ENCODE measurements around the gene DSEL. TPM values are rescaled to one million over a fixed set of nuclear protein-coding genes. Genes with fewer than 3 reads are reported as not detected.

Gene DSEL
- total RNA-seq, 1 donor from 2014 or later: 6.2 TPM

DNA sequence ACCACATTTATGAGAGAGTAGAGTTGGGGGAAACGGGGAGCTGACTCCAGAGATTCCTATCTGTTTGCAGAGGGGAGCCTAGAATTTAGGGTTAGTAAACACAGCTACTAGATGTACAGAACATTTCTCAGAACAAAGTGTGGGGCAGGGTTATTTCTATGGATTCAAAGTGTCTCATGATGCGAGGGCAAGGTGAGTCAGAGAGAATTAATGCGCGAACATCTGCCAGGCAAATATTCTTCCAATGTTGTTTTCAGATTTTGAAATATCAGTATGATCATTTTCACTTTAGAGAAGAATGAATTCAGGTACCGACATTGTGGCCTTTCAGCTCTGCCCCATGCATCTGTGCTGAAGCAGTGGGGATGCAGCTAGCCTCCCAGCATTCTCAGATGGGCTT is 2.0 kb upstream of the DSEL start:
- no peak for DNase-seq (ENCODE audit: low spot score, unreplicated experiment)
- no peaks in the 10 kb centered on the region for H3K36me3 Mint-ChIP-seq (ENCODE audit: insufficient read depth)
- TF ChIP-seq, protein P1, sequence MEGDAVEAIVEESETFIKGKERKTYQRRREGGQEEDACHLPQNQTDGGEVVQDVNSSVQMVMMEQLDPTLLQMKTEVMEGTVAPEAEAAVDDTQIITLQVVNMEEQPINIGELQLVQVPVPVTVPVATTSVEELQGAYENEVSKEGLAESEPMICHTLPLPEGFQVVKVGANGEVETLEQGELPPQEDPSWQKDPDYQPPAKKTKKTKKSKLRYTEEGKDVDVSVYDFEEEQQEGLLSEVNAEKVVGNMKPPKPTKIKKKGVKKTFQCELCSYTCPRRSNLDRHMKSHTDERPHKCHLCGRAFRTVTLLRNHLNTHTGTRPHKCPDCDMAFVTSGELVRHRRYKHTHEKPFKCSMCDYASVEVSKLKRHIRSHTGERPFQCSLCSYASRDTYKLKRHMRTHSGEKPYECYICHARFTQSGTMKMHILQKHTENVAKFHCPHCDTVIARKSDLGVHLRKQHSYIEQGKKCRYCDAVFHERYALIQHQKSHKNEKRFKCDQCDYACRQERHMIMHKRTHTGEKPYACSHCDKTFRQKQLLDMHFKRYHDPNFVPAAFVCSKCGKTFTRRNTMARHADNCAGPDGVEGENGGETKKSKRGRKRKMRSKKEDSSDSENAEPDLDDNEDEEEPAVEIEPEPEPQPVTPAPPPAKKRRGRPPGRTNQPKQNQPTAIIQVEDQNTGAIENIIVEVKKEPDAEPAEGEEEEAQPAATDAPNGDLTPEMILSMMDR (IDR thresholded peaks at IDR 0.05; ENCODE audit: unreplicated experiment): no peak
- no peak overlapping the region for H3K27ac Mint-ChIP-seq
- peaks cover 27% of the 10 kb centered on the region for H3K27me3 Mint-ChIP-seq
- no peaks in the 10 kb centered on the region for H3K9me3 Mint-ChIP-seq (ENCODE audit: low read depth)
- no peak overlapping the region for H3K4me3 Mint-ChIP-seq (ENCODE audit: low read depth)
- H3K4me1 Mint-ChIP-seq (ENCODE audit: low read depth): peaks cover 16% of the 10 kb centered on the region

DNA sequence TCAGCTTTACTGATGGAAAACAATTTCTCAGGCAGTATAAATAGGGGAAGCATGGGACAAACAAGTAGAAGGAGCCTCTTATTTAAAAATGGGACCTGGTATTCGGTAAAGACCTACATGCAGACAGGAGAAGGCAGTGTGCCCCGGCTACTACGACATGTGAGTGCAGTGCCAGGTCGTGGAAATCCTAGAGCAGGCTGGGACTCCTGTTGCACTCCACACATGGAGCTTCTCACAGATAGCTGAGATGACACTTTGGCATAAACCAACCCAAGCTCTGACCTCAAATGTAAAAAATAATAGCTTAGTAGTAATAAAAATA is 885 bp upstream of the DSEL start:
- Mint-ChIP-seq H3K27me3 (peaks cover 27% of the 10 kb centered on the region), H3K4me1 (ENCODE audit: low read depth) (peaks cover 16% of the 10 kb centered on the region), H3K4me3 (ENCODE audit: low read depth) (peak overlapping the region; percentile 97), H3K36me3 (ENCODE audit: insufficient read depth) (no peaks in the 10 kb centered on the region), H3K9me3 (ENCODE audit: low read depth) (no peaks in the 10 kb centered on the region), H3K27ac (peak overlapping the region; percentile 78)
- TF ChIP-seq, protein P1 (IDR thresholded peaks at IDR 0.05; ENCODE audit: unreplicated experiment): no peak
- DNase-seq (ENCODE audit: low spot score, unreplicated experiment): no peak

DNA sequence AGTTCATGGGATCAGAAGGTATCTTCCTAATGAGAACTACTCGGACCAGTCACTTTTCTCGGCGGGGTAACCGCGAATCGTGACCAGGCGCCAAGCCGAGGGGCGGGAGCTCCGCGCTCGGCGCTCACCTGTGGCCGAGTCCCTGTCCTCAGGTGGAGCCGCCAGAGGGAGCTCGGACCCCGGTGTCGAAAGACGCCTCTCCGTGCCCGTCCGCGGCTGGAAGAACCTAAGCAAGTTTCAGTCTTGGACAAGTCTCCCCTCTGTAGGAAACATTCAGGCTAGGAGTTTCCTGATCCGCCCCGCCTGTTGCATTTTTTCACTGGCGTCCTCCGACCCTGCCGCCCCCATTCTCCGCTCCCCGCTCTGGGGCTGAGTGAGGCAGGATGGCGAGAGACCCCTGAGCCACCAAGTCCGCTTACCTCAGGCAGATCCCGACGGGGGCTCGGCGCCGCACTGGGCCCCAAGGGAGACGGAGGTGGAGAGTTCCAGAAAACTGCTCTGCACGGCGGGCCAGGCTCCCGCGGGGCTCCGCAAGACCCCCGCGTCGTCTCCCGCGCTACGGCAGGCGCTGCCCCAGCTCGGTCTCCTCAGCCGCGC is 480 bp downstream of the DSEL start:
- peak; percentile 83 for DNase-seq (ENCODE audit: low spot score, unreplicated experiment)
- TF ChIP-seq, protein P1 (IDR thresholded peaks at IDR 0.05; ENCODE audit: unreplicated experiment): peak; percentile 83
- peaks cover 27% of the 10 kb centered on the region for H3K27me3 Mint-ChIP-seq
- H3K4me1 Mint-ChIP-seq (ENCODE audit: low read depth): peaks cover 16% of the 10 kb centered on the region
- H3K4me3 Mint-ChIP-seq (ENCODE audit: low read depth): peak overlapping the region; percentile 97
- H3K36me3 Mint-ChIP-seq (ENCODE audit: insufficient read depth): no peaks in the 10 kb centered on the region
- H3K27ac Mint-ChIP-seq: peak overlapping the region; percentile 96
- H3K9me3 Mint-ChIP-seq (ENCODE audit: low read depth): no peaks in the 10 kb centered on the region

DNA sequence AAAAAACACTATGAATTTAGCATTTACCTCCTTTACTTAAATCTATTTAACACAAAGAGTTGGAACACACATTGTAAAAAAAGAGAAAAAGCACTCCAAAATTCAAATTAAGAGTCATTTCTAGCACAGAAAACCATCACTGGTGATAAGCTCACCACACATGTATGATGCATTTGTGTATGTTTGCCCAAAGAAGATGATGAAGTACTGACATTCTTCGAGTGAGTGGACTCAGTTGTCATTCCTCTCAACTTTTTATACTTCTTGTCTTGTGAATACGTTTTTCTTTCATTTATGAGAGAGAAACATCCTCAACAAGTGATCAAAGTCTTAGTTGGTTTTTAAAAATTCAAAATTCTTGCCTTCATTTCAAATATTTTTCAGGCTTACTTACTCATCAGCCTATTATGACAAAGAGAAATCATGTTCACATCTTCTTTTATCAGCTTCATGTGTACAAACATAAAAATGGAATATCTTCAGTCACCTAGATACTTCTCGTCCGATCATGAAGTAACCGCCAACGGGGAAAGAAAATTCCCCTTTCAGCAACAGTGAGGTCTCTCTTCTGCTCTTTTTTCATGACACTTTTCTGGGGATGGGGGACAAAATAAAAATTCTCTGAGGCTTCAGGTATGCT is 1.5 kb downstream of the DSEL start:
- Mint-ChIP-seq H3K4me1 (ENCODE audit: low read depth) (peaks cover 16% of the 10 kb centered on the region), H3K36me3 (ENCODE audit: insufficient read depth) (no peaks in the 10 kb centered on the region), H3K27ac (no peak overlapping the region)

DNA sequence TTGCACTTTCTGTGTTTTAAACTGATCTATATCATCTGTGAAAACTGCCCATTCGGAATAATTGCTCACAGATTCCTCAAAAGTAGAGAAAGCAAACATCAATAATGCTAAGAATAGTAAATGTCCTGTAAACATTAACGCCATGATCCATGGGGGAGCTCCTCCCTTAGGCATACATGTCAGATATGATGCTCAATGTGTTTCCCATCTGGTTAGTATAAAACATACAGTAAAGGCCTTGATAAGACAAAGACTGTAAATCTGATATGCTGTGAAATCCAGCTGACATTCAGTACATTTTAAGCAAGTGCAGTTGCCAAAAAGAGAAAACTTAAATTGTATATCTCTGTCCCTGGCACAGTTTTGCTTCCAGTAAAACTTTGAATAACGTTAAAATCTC is 2.1 kb downstream of the DSEL start:
- H3K4me3 Mint-ChIP-seq (ENCODE audit: low read depth): peak overlapping the region; percentile 97
- H3K4me1 Mint-ChIP-seq (ENCODE audit: low read depth): peaks cover 18% of the 10 kb centered on the region
- DNase-seq (ENCODE audit: low spot score, unreplicated experiment): no peak
- no peaks in the 10 kb centered on the region for H3K36me3 Mint-ChIP-seq (ENCODE audit: insufficient read depth)
- TF ChIP-seq, protein P1 (IDR thresholded peaks at IDR 0.05; ENCODE audit: unreplicated experiment): no peak
- H3K9me3 Mint-ChIP-seq (ENCODE audit: low read depth): no peaks in the 10 kb centered on the region
- no peak overlapping the region for H3K27ac Mint-ChIP-seq
- H3K27me3 Mint-ChIP-seq: peaks cover 22% of the 10 kb centered on the region

More for the DNA sequence above, 1.5 kb downstream of the DSEL start:
- H3K9me3 Mint-ChIP-seq (ENCODE audit: low read depth): no peaks in the 10 kb centered on the region
- DNase-seq (ENCODE audit: low spot score, unreplicated experiment): no peak
- H3K27me3 Mint-ChIP-seq: peaks cover 27% of the 10 kb centered on the region
- H3K4me3 Mint-ChIP-seq (ENCODE audit: low read depth): peak overlapping the region; percentile 97
- TF ChIP-seq, protein P1 (IDR thresholded peaks at IDR 0.05; ENCODE audit: unreplicated experiment): no peak
